ENCODE data around the gene ZNF467.

ZNF467 gene

GRCh38 chr7:149773446-149774236 lies at the start of gene ZNF467:
Gene ZNF467 (minus strand): TSS chr7:149773588. CDS start chr7:149771032, 2,556 bp downstream.
- peak; percentile 29 for DNase-seq

- no peak for DNase-seq
These were observed 49.1 kb upstream of the ZNF467 start for GRCh38 chr7:149822353-149822943.

GRCh38 chr7:149821191-149822148 lies 48.1 kb upstream of the ZNF467 start:
- no peak for DNase-seq

GRCh38 chr7:149820622-149821190 lies 47.3 kb upstream of the ZNF467 start:
- no peak for DNase-seq

GRCh38 chr7:149819961-149820340 lies 46.6 kb upstream of the ZNF467 start:
- DNase-seq = no peak

GRCh38 chr7:149819141-149819960 lies 46.0 kb upstream of the ZNF467 start:
- DNase-seq = no peak

- no peak for DNase-seq
These were observed 45.1 kb upstream of the ZNF467 start for GRCh38 chr7:149818536-149818840.

- DNase-seq = no peak
These were observed 44.6 kb upstream of the ZNF467 start for GRCh38 chr7:149817836-149818535.

- DNase-seq = no peak
These were observed 43.9 kb upstream of the ZNF467 start for GRCh38 chr7:149817301-149817771.

- DNase-seq = no peak
These were observed 43.4 kb upstream of the ZNF467 start for GRCh38 chr7:149816794-149817193.

GRCh38 chr7:149816267-149816751 lies 42.9 kb upstream of the ZNF467 start:
- DNase-seq = no peak

GRCh38 chr7:149815661-149816266 lies 42.4 kb upstream of the ZNF467 start:
- no peak for DNase-seq

- DNase-seq = no peak
These were observed 41.7 kb upstream of the ZNF467 start for GRCh38 chr7:149815121-149815520.

- no peak for DNase-seq
These were observed 41.1 kb upstream of the ZNF467 start for GRCh38 chr7:149814494-149814893.

- no peak for DNase-seq
These were observed 40.1 kb upstream of the ZNF467 start for GRCh38 chr7:149813254-149814035.

GRCh38 chr7:149811831-149812490 lies 38.6 kb upstream of the ZNF467 start:
- no peak for DNase-seq

GRCh38 chr7:149811221-149811620 lies 37.8 kb upstream of the ZNF467 start:
- DNase-seq = no peak

GRCh38 chr7:149809215-149809614 lies 35.8 kb upstream of the ZNF467 start:
- DNase-seq = no peak

- no peak for DNase-seq
These were observed 34.9 kb upstream of the ZNF467 start for GRCh38 chr7:149808311-149808710.

- no peak for DNase-seq
These were observed 33.3 kb upstream of the ZNF467 start for GRCh38 chr7:149806726-149807125.

Measured in NCI-H1694 treated with DMSO at 0.1 percent for 48 hours (cell line).